ENCODE measurements around the gene ANKRD9.

Gene ANKRD9

DNA sequence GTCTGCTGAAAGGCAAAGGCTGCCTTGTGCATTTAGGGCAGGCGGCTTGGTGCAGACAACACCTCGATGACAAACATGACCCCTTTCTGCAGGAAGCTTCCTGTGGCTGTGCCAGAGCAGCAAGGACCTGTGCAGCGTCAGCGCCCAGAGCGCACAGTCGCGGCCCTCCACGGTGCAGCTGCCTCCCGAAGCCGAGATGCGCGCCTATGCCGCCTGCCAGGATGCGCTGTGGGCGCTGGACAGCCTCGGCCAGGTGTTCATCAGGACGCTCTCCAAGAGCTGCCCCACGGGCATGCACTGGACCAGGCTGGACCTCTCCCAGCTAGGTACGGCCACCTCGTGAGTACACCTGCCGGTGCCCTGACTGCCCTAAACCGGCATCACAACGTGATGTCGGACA is 57.3 kb downstream of the ANKRD9 start:
- TF ChIP-seq, protein P1, sequence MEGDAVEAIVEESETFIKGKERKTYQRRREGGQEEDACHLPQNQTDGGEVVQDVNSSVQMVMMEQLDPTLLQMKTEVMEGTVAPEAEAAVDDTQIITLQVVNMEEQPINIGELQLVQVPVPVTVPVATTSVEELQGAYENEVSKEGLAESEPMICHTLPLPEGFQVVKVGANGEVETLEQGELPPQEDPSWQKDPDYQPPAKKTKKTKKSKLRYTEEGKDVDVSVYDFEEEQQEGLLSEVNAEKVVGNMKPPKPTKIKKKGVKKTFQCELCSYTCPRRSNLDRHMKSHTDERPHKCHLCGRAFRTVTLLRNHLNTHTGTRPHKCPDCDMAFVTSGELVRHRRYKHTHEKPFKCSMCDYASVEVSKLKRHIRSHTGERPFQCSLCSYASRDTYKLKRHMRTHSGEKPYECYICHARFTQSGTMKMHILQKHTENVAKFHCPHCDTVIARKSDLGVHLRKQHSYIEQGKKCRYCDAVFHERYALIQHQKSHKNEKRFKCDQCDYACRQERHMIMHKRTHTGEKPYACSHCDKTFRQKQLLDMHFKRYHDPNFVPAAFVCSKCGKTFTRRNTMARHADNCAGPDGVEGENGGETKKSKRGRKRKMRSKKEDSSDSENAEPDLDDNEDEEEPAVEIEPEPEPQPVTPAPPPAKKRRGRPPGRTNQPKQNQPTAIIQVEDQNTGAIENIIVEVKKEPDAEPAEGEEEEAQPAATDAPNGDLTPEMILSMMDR (conservative IDR thresholded peaks at IDR 0.05; ENCODE audit: low read depth, low read length): no peak
- H3K36me3 ChIP-seq (ENCODE audit: insufficient read depth): no peaks in the 10 kb centered on the region

More for the DNA sequence above, 57.3 kb downstream of the ANKRD9 start:
- Histone ChIP-seq H3K9ac (no peak overlapping the region), H3K27me3 (ENCODE audit: insufficient read depth, low read depth) (no peaks in the 10 kb centered on the region), H3K27ac (no peak overlapping the region), H3K4me2 (no peak overlapping the region), H2AFZ (ENCODE audit: low read depth) (no peak overlapping the region), H4K20me1 (ENCODE audit: insufficient read depth) (no peaks in the 10 kb centered on the region), H3K79me2 (ENCODE audit: insufficient read depth, low read depth) (no peaks in the 10 kb centered on the region), H3K4me3 (IDR thresholded peaks at IDR 0.05; ENCODE audit: insufficient read depth, low read depth, low read length) (no peak overlapping the region), H3K4me1 (ENCODE audit: low read depth, poor library complexity, severe bottlenecking) (no peaks in the 10 kb centered on the region)
